ENCODE measurements around the gene DUSP10. TPM values are rescaled to one million over a fixed set of nuclear protein-coding genes. Genes with fewer than 3 reads are reported as not detected.

Gene DUSP10
- polyA plus RNA-seq, 1 experiment = 35.9 TPM

DNA sequence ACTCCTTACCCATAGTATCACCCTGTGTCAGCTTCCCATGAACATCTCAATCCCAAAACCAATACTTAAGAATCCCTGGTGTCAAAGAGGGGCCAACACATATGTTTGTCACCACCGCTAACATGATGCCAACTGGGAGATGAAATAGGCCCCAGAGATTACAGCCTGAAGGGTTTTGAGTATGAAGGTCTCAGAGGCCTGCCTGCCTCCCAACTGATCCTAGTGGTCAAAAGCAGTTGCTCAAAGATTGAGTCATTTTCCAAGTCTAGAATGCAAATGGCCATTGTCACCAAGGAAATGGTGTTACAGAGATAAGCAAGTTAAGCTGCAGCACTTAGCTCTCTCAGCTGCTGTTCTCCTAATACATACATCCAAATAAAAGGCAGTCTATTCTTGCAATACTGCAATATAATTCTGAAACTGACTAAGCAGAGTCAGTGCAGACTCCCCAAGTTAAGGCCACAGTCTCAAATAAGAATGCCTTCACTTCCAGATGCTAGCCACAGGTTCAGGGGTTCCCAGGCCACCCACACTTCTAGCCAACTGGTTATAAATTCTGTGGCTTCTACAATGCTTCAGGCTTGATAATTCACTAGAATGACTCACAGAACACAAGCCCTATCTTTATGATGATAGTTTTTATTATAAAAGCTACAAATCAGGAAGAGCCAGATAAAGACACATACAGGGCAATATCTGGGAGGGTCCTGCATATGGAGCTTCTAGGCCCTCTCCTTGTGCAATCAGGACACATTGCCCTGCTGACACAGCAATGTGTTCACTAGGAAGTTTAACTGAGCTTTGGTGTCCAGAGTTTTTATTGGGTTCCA is 18.7 kb downstream of the DUSP10 start:
- ChIA-PET POLR2A (interaction anchor here (0.6 to 4.2 kb wide), 2 partner anchors 18 to 848 kb away, joined by 3 to 19 read pairs; partner anchors contain the start of gene DUSP10), CTCF (interaction anchor here (0.5 to 0.9 kb wide), 2 partner anchors 181 to 460 kb away, joined by 3 read pairs; no protein-coding TSS in a partner anchor)
- no peaks in the 10 kb centered on the region for H3K27me3 ChIP-seq (ENCODE audit: control insufficient read depth, insufficient read depth, low read length)
- H3K27ac ChIP-seq (ENCODE audit: low read depth, low read length) = peak overlapping the region; percentile 11
- no peak for DNase-seq (ENCODE audit: low read depth, low spot score)
- H3K4me3 ChIP-seq (ENCODE audit: low read depth, low read length) = no peak overlapping the region
- no peaks in the 10 kb centered on the region; the same call in 1 of the 2 replicates for H3K9me3 ChIP-seq (ENCODE audit: control insufficient read depth, insufficient read depth, low read length)
- TF ChIP-seq, protein P1, sequence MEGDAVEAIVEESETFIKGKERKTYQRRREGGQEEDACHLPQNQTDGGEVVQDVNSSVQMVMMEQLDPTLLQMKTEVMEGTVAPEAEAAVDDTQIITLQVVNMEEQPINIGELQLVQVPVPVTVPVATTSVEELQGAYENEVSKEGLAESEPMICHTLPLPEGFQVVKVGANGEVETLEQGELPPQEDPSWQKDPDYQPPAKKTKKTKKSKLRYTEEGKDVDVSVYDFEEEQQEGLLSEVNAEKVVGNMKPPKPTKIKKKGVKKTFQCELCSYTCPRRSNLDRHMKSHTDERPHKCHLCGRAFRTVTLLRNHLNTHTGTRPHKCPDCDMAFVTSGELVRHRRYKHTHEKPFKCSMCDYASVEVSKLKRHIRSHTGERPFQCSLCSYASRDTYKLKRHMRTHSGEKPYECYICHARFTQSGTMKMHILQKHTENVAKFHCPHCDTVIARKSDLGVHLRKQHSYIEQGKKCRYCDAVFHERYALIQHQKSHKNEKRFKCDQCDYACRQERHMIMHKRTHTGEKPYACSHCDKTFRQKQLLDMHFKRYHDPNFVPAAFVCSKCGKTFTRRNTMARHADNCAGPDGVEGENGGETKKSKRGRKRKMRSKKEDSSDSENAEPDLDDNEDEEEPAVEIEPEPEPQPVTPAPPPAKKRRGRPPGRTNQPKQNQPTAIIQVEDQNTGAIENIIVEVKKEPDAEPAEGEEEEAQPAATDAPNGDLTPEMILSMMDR (IDR thresholded peaks at IDR 0.05; ENCODE audit: low read depth, low read length) = no peak

DNA sequence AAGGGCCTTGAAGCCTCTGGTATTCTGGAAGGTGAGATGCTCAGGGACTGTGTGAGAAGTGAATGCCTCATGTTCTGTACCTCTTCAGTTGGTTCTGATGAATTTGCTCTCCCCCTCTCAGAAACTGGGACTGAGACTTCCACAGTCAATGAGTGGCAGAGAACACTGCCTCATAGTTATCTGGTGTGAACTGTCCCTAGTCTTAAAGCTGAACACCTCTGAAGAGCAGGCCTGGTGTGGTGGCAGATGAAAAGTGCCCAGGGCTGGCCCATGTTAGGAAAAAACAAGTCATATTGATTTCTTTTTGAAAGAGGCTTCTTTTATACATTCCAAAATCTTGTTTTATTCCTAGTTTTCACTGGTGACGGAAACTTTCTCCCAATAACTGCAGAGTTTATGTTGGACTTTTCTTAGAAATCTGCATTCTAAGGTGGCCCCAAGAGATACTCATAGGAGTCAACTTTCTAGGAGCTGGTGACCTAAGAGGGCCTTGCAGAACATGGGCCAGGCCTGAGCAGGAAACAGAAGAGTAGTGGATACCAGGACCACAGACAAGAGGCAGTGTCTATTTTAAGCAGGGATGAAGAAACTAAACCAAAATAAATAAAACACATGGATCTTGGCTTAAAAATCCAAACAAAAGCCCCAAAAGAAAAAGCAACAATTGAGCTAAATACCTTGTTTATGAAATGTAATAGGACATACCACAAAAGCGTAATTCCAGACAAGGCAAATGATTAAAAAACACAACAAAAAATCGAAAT is 19.5 kb downstream of the DUSP10 start:
- POLR2A ChIA-PET = interaction anchor here (0.6 to 4.2 kb wide), 2 partner anchors 19 to 847 kb away, joined by 3 to 19 read pairs; partner anchors contain the start of gene DUSP10
- DNase-seq (ENCODE audit: low read depth, low spot score) = no peak
- TF ChIP-seq, protein P1 (IDR thresholded peaks at IDR 0.05; ENCODE audit: low read depth, low read length) = no peak
- H3K4me3 ChIP-seq (ENCODE audit: low read depth, low read length) = no peak overlapping the region
- no peaks in the 10 kb centered on the region; the same call in 1 of the 2 replicates for H3K9me3 ChIP-seq (ENCODE audit: control insufficient read depth, insufficient read depth, low read length)
- CTCF ChIA-PET = interaction anchor here (0.5 kb wide), 1 partner anchor 181 kb away, joined by 3 read pairs; no protein-coding TSS in a partner anchor
- no peak overlapping the region for H3K27ac ChIP-seq (ENCODE audit: low read depth, low read length)
- H3K27me3 ChIP-seq (ENCODE audit: control insufficient read depth, insufficient read depth, low read length) = no peaks in the 10 kb centered on the region

DNA sequence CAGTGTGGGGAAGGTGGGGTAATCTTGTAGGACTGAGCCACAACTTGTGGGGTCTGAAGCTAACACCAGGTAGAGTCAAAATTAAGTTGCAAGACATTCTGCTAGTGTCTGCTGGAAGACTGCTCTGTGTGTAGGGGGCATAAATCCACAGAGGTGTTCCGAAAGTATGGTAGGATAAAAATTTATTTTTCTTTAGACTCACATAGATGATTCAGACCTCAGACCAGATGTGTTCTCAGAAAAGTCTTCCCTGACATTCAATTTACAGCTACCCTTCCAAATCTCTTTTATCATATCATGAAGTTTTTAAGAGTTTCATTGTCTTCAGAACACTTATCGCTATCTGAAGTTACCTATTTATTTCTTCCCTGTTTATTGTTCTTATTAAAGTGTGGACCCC is 21.3 kb downstream of the DUSP10 start:
- Histone ChIP-seq H3K27me3 (ENCODE audit: control insufficient read depth, insufficient read depth, low read length) (no peaks in the 10 kb centered on the region), H3K9me3 (ENCODE audit: control insufficient read depth, insufficient read depth, low read length) (no peaks in the 10 kb centered on the region; the same call in 1 of the 2 replicates), H3K4me3 (ENCODE audit: low read depth, low read length) (no peak overlapping the region), H3K27ac (ENCODE audit: low read depth, low read length) (no peak overlapping the region)
- CTCF ChIA-PET = interaction anchor here (1.0 to 3.7 kb wide), 3 partner anchors 10 to 735 kb away, joined by 3 to 22 read pairs (median 3); no protein-coding TSS in a partner anchor
- POLR2A ChIA-PET = interaction anchor here (3.7 kb wide), 1 partner anchor 20 kb away, joined by 30 read pairs; the partner anchor contains the start of gene DUSP10
- DNase-seq (ENCODE audit: low read depth, low spot score) = no peak
- TF ChIP-seq, protein P1 (IDR thresholded peaks at IDR 0.05; ENCODE audit: low read depth, low read length) = no peak

DNA sequence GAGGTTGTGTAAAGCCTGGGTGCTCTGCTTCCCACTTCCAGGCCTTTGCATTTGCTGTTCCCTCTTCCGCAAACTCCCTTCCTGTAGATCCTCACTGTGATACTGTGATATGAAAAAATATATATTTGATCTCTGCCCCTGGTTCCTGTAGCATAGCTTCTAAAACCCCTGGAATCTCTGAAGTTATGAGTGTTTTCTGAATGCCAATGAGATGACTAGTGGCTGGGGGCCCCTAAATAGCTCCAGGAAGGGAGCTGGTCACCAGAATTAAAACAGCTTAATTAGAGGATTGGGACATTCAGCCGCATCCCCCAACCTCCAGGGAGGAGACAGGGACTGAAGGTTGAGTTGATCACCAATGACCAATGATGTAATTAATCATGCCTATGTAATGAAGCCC is 21.9 kb downstream of the DUSP10 start:
- POLR2A ChIA-PET = interaction anchor here (3.7 kb wide), 1 partner anchor 21 kb away, joined by 30 read pairs; the partner anchor contains the start of gene DUSP10
- no peak overlapping the region for H3K27ac ChIP-seq (ENCODE audit: low read depth, low read length)
- no peak overlapping the region for H3K4me3 ChIP-seq (ENCODE audit: low read depth, low read length)
- CTCF ChIA-PET = interaction anchor here (1.1 to 3.7 kb wide), 2 partner anchors 451 to 735 kb away, joined by 3 to 22 read pairs; no protein-coding TSS in a partner anchor
- TF ChIP-seq, protein P1 (IDR thresholded peaks at IDR 0.05; ENCODE audit: low read depth, low read length) = no peak
- H3K27me3 ChIP-seq (ENCODE audit: control insufficient read depth, insufficient read depth, low read length) = no peaks in the 10 kb centered on the region
- DNase-seq (ENCODE audit: low read depth, low spot score) = no peak
- H3K9me3 ChIP-seq (ENCODE audit: control insufficient read depth, insufficient read depth, low read length) = no peaks in the 10 kb centered on the region; the same call in 1 of the 2 replicates

All from AG04450 (cell line).